Peyer's patch (tissue), 4 donors: Measurements from ENCODE around the gene ZMIZ1.

ENCODE experiments used
- CTCF ChIP-seq, 6 experiments: fragments of 450-650 bp in 4 of 6; fragments of 200-600 bp in 2 of 6; sonication (generic) in 1 of 6; IDR thresholded peaks; one replicate each; pipeline ENCODE4 v1.5.1; 2017 to 2019; ENCODE audit warnings: antibody characterized with exemption in 6 of 6, mild to moderate bottlenecking in 3 of 6, moderate library complexity in 1 of 6
- POLR2A ChIP-seq, 2 donors: fragments of 450-650 bp; IDR thresholded peaks; one replicate each; pipeline ENCODE4 v1.5.1; 2017; ENCODE audit warnings: antibody characterized with exemption in 2 of 2, mild to moderate bottlenecking in 2 of 2, moderate library complexity in 2 of 2

GRCh38 chr10:79336739-79337138 lies 268.0 kb downstream of the ZMIZ1 start:
- TF ChIP-seq CTCF (IDR thresholded peaks at IDR 0.05) (no peak), POLR2A (IDR thresholded peaks at IDR 0.05) (no peak)
